HG03571 (cell line): ENCODE results near the gene RPS26.
"Not testable (repeated sequence)": the region's sequence is repeated elsewhere in the genome, so short reads cannot be mapped to it uniquely, and the experiment has no call there.

ENCODE experiments used
- ATAC-seq: cut with Tn5 transposase; IDR thresholded peaks from one replicate; pipeline ENCODE4 v1.9.1; 2021; ENCODE audit not compliant: unreplicated experiment

Gene RPS26

DNA sequence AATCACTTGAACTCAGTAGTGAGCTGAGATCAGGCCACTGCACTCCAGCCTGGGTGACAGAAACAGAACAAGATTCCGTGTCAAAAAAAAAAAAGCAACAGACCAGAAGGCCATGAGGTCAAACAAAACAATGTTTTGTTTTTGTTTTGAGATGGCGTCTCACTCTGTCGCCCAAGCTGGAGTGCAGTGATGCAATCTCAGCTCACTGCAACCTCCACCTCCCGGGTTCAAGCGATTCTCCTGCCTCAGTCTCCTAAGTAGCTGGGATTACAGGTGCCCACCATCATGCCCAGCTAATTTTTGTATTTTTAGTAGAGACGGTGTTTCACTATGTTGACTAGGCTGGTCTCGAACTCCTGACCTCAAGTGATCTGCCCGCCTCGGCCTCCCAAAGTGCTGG lies 36.2 kb downstream of the RPS26 start:
- not testable (repeated sequence) for ATAC-seq

DNA sequence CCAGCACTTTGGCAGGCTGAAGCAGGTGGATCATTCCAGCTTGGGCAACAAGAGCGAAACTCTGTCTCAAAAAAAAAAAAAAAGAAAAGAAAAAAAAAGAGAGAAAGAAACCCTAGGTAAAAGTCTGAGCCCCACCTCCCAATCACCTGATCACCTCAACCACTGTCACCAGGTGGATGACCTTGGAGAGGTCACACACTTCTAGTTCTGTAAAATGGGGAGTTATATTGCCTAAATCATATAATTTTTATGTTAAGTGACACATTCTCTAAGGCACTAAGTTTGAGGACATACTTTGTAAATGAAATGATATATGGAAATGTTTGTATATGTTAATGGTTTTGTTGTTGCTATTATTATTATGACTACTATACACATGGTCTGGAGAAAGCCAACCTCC lies 36.7 kb downstream of the RPS26 start:
- ATAC-seq, result no peak

DNA sequence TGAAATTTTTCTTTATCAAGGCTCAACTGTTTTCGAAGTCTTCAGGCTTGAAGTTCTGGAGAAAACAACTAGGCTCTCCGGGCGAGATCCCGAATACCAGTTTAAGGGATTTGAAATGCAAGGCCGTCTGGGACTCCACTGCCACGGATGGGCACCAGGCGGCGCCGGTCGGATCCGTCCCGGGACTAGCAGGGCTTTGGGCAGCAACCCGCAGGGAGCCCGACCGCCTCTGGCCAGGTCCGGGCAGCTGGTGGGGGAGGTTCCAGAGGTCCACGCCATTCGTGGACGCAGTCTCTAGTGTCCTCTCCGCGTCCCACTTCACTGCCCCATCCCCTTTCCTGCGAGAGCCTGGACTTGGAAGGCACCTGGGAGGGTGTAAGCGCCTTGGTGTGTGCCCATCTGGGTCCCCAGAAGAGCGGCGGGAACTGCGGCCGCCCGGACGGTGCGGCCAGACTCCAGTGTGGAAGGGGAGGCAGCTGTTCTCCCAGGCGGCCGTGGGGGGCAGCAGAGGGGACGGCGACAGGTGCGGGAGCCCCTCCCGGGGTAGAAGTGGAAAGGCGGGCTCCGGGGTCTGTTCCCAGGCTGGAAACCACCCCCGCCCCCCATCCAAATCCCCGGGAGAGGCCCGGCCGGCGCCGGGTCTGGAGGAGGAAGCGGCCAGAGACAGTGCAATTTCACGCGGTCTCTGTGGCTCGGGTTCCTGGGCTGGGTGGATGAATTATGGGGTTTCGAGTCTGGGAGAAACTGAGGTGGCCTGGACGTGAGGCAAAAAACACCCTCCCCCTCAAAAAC lies 37.4 kb downstream of the RPS26 start:
- peak; percentile 52 for ATAC-seq

DNA sequence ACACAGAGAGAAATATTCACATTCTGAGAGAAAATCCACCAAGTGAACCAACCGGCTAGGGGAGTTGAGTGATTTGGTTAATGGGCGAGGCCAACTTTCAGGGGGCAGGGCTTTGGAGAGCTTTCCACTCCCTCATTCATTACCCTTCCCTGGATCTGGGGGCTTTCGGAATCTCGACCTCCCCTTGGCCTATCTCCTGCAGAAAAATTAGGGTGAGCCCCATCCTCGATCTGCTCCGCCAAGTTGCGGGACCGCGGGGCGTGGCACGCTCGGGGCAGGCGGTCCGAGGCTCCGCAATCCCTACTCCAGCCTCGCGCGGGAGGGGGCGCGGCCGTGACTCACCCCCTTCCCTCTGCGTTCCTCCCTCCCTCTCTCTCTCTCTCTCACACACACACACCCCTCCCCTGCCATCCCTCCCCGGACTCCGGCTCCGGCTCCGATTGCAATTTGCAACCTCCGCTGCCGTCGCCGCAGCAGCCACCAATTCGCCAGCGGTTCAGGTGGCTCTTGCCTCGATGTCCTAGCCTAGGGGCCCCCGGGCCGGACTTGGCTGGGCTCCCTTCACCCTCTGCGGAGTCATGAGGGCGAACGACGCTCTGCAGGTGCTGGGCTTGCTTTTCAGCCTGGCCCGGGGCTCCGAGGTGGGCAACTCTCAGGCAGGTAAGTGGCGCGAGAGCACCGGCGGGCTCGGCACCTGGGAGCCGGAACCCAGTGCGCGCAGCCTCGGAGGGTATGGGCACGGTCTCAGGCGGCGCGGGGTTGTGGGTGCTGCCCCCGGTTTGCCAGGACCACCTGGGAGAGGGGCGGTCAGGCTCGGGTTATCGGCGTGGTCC lies 38.2 kb downstream of the RPS26 start, which contains the start of gene ERBB3:
Gene ERBB3, plus strand, starts transcription at position 443 of the 833 bp plus-strand sequence. Its CDS starts 136 bp downstream, at position 579.
- ATAC-seq, result peak; percentile 17

DNA sequence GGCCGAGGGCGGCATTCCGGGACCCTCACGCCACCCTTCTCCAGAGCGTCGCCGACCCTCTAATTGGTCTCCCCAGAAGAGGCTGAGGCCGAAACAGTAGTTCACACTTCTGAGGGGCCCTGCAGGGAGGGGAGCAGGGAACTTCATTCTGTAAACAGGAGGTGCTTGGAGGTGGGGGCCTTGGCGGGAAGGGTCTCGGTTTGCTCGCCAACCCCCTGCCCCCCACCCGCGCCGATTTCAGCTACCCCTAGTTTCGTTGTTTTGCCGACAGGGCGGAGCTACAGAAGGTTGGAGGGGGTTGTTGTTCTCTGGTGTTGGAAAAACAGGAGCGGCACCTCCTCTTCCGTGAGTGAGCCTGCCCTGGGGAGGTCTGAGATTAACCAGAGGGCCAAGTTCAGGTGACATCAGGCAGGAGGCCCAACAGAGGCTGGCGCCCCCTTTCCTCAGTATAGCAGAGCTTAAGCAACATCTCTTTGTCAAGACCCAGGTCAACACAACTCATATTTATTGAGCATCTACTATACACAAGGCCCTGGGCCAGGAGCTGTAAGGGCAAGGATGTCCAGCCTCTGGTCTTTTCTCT lies 38.9 kb downstream of the RPS26 start:
- no peak for ATAC-seq

DNA sequence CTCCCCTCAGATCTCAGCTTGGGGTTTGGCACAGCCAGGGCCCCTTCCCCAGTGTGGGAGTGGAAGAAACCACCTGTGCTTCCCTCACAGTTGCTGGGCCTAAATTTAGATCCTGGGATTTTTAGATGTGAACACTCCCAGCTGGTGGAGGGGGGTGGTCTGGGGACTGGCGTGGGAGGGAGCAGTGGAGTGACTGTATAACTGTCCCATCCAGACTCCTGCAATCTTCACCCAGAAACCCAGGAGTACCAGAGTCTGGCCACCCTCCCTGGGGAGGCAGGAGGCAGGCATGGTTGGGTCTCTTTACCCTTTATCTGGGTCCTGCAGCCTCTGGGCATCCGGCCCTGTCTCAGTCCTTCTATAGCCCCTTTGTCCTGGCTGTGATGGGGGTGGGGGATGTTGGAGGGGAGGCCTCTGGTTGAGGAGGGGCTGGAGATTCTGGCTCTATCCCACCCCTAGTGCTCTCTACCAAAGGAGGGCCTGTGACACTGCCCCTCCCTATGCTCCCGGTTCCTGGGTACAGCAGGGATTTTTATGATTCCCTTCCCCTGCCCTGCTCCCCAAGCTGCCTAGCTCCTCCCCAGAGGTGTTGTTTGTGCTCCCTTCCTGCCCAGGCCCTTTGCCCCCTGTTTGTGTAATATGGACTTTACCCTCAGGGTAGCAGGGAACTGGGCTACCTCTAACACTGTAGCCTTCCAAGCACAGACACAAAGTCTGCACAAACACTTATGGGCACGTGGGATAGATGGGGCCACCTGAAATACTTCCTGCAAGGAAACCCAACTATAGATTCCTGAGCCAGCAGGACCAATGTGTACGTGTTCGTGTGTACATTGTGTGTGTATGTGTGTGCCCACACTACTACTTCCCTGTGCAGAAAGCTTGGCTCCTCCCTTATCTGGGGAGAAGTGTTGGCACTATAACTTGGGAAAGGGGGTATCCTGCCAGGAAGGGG lies 40.0 kb downstream of the RPS26 start:
- no peak for ATAC-seq

DNA sequence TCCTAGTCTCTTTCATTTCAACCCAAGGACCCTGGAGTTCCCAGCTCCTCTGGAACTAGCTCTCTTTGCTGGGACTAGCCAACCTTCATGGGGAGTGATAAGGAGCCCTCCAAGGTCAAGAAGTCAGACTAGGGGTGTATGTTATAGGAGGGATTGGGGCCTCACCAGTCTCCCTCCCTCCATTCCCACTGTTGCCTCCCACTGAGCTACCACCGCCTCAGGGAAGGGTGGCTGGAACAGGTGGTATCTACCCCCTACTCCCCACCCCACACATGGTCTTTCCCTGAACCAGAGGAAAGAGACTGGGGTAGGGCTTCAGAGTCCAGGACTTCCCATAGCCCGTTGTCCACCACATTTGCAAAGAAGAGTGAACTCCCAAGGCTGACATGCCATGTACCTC lies 40.7 kb downstream of the RPS26 start:
- ATAC-seq, result no peak

DNA sequence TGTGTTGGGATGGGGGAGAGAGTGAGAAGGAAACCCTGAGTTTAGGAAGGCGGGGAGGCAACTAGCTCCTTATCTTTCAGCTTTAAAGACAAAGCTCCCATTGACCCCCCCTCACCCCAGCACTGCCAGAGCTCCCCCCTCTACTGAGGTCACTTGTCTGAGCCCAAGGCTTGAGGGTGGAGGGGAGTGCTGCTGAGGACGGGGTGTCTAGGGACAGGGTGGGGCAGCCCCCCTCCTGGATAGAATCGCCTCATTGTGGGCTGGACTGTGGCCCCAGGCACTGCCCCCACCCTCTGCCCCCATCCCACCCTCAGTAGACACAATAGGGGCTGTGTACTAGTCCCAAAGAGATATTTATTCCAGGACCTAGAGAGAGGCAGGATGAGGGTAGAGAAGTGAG lies 41.2 kb downstream of the RPS26 start:
- no peak for ATAC-seq

DNA sequence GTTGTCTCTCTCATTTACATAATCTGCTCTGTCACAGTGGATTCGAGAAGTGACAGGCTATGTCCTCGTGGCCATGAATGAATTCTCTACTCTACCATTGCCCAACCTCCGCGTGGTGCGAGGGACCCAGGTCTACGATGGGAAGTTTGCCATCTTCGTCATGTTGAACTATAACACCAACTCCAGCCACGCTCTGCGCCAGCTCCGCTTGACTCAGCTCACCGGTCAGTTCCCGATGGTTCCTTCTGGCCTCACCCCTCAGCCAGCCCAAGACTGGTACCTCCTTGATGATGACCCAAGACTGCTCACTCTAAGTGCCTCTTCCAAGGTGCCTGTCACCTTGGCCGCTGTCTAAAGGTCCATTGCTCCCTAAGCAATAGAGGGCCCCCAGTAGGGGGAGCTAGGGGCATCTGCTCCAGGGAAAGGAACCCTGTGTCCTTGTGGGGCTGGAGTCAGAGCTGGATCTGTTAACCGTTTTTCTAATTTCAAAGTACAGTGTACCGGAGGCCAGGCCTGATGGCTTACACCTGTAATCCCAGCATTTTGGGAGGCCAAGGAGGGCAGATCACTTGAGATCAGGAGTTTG lies 43.3 kb downstream of the RPS26 start:
- ATAC-seq, result no peak

DNA sequence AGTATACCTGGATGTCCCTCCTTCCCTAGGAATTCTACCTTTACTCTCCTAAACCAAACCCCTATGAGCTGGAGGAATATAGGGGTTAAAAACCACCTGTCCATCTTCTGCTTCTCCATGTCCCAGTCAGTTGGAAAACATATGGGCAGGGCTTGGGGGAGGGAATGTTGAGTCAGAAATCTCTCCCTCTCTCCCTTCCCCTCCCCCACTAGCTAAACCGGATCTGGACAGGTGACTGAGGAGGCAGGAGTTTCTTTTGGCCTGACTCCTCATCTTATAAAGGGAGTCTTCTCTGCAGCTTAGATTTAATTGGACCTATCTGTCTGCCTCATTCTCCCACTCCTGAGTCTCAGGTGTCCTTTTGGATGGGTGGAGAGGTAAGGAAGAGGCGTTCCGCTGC lies 44.4 kb downstream of the RPS26 start:
- no peak for ATAC-seq

DNA sequence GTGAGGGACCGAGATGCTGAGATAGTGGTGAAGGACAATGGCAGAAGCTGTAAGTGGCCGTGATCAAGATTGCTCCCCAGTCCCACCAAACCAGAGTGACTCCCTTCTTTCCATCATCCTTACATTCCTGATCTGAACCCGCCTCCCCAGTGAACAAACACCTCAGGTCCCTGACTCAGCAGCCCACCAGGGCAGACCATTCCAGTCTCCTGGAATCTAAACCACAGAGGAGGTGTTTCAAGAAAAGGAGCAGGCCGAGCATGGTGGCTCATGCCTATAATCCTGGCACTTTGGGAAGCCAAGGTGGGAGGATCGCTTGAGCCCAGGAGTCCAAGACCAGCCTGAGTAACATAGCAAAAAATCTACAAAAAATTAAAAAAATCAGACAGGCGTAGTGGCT lies 44.9 kb downstream of the RPS26 start:
- ATAC-seq, result no peak

DNA sequence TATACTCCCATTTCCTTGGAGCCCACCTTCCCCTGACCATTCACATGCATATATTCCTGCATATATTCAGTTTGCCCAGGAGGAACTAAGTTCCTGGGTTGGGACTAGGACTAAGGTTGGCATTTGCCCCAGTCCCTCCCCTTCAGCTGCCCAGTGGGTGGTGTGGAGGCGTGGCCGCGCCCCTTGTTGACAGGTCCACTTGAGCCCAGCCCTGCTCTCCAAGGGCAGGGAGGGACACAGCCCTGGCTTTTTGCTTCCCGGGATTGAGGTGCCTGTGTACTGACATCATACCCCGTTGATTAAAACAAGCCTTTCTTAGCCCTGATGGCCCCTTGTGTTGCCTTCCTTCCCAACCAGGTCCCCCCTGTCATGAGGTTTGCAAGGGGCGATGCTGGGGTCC lies 45.5 kb downstream of the RPS26 start:
- ATAC-seq, result no peak
